T follicular helper cell (primary cell): ENCODE data around the gene EFHC1.
A peak's percentile ranks its signal among the peaks of the same experiment; 100 is the strongest.
"Not testable (repeated sequence)": the region's sequence is repeated elsewhere in the genome, so short reads cannot be mapped to it uniquely, and the experiment has no call there.

Experiments
- DNase-seq: peaks from one replicate; pipeline ENCODE4 v3.0.0-alpha.2; 2020; ENCODE audit warnings: low read depth
- total RNA-seq, 2 experiments: gene quantifications; one replicate each; lab custom pipeline; 2026; lab: John Stamatoyannopoulos, UW

The EFHC1 gene, protein sequence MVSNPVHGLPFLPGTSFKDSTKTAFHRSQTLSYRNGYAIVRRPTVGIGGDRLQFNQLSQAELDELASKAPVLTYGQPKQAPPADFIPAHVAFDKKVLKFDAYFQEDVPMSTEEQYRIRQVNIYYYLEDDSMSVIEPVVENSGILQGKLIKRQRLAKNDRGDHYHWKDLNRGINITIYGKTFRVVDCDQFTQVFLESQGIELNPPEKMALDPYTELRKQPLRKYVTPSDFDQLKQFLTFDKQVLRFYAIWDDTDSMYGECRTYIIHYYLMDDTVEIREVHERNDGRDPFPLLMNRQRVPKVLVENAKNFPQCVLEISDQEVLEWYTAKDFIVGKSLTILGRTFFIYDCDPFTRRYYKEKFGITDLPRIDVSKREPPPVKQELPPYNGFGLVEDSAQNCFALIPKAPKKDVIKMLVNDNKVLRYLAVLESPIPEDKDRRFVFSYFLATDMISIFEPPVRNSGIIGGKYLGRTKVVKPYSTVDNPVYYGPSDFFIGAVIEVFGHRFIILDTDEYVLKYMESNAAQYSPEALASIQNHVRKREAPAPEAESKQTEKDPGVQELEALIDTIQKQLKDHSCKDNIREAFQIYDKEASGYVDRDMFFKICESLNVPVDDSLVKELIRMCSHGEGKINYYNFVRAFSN
- 2.1 to 7.6 reads per million in 2 experiments for total RNA-seq

DNA sequence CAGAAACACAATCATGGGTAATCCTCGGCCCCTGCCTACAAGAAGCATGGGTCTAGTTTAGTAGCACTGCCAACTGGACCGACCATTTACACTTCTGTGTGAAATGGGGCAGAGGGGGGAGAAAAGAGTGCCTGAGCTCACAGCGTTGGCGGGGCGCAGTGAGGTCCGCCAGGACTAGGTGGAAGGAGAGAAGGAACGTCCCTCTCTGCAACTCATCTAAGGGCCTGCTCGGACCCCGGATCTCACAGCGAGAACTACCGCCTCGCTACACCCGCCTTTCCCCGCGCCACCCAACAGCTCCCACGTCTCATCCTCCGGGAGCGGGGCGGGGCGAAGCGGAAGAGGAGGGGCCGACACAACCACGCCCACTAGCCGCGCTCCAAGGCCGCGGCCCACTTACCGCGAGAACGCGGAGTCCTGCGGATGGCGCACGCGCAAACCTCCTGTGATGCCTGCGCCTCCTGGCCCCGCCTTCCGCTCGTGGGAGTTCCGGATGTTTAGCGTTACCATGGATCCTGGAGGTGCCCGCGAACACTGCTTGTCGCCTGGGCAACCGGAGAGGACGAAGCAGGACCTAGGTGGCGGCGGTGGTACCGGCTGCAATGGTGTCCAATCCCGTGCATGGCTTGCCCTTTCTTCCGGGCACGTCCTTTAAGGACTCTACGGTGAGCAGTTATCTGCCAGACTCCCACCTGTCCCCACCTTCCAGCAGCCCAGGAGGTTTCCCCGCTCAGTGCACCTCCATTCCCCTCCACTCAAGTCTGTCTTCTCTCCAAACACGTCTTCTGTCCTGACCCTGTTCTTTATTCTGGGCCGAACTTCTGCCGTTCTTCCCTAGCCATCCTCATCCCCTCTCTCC lies at the start of gene EFHC1:
EFHC1 (plus strand) TSS at position 534 of the 859 bp plus-strand sequence; CDS start at position 603, 69 bp downstream.
- DNase-seq, result peak; percentile 97

DNA sequence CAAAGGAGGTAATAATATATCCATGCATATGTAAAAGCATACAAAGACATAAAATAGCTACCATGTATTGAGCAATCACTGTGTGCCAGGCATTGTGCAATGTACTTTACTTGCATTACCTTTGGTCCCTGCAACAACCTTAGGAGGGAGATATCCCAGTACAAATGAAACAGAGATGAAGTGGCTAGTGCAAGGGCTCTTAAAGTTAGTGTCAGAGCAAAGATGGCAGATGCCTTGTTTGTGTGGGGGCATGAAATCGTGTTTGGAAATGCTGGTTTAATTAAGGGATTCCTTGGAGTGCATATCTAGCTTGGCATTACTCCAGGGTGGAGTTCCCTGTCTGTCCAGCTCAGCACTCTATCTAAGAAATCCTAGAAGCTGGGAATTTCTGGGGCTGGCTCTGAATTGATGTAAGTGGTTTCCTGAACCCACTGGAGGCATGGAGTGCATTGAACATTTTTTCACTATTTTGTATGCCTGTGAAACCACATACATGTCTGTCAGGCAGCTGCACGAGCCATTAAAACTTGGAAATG lies 48.4 kb upstream of the EFHC1 start:
- no peak for DNase-seq

DNA sequence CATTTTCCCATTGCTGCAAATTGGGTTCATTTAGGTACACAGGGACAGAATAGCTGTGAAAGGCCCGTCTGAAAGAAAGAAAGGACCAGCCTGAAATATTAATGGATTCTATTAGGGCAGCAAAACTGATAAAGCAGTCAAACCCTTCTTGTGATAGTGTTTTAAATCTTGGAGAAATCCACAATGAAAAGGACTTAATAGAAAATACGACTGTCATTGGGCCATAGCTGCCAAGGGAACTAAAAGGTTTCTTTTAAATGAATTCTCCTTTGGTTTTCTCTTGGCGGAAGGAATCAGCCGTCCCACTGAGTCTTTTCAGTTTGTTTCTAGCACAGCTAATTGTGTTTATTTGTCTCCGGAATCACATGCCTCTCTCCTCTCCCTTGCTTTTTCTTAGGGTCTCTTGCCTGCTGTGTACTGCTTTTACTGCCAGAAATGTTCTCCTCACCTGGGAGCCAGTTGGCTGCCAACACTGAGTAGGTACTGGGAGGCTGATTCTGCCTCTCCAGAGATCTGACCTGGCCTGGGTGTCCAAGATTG lies 46.9 kb upstream of the EFHC1 start:
- DNase-seq, result no peak

- no peak for DNase-seq
Observed at GRCh38 chr6:52374247-52374646, 45.9 kb upstream of the EFHC1 start.

DNA sequence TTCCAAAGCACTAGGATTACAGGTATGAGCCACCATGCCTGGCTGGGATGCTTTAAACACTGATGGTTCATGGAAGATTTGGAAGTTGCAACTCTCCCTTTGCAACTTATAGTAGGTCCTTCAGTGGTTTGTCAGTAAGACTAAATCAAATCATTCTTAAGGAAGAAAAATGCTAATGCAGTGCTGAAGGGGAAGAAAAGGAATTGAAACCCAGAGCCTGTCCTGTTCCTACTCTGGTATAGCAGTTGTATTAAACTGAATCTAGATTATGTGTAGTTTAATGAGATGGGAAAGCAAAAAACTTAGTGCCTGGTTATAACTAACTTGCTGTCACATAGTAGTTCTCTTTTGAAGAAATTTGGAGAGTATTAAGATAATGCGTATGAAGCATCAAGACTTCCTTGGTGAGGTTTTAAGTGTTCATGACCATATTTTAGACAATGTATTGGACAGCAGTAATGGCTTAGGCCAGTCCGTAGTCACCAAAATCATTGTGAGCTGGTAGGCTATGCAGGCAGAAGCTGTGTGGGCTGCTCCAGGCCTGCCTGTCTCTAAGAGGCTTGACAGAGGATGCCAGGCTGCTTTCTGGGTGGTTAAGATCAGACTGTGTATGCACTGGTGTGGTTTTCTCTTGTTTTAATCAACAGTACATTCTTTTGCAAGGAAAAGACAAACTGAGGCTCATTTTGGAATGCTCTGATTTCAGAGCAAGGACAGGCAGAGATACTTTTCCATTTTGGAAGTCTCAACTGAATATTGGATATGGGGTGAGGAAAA lies 44.2 kb upstream of the EFHC1 start:
- no peak for DNase-seq

- DNase-seq, result no peak
Observed at GRCh38 chr6:52376763-52377162, 43.4 kb upstream of the EFHC1 start.

GRCh38 chr6:52377538-52378221 lies 42.5 kb upstream of the EFHC1 start:
- DNase-seq, result no peak

- DNase-seq, result no peak
Observed at GRCh38 chr6:52381249-52381648, 38.9 kb upstream of the EFHC1 start.

- no peak for DNase-seq
Observed at GRCh38 chr6:52384145-52384766, 35.9 kb upstream of the EFHC1 start.

- no peak for DNase-seq
Observed at GRCh38 chr6:52385074-52385473, 35.1 kb upstream of the EFHC1 start.

DNA sequence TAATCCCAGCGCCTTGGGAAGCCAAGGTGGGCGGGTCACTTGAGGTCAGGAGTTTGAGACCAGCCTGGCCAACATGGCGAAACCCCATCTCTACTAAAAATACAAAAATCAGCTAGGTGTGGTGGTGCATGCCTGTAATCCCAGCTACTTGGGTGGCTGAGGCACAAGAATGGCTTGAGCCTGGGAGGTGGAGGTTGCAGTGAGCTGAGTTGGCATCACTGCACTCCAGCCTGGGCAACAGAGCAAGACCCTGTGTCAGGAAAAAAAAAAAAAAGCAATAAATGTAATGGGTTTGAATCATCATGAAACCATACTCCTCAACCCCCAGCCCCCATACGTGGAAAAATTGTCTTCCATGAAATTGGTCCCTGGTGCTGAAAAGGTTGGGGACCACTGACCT lies 32.0 kb upstream of the EFHC1 start:
- not testable (repeated sequence) for DNase-seq

DNA sequence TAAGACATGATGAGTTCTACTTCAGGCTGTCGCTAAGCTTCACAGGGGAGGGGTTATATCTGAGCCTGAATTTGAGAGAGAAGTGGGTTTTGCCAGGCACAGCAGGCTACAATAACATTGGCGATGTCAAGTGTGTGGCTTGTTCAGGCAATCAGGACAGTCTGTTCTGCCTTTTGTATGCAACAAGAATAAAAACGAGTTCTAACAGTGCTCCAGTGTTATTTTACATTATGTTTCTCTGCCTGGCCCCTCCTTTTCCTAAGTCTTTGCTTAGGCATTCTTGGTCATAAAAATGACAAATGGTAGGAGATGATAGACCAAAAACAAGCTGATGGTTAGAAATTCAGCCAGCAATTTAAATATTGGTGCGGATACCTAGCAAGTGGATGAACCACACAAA lies 31.4 kb upstream of the EFHC1 start:
- no peak for DNase-seq

DNA sequence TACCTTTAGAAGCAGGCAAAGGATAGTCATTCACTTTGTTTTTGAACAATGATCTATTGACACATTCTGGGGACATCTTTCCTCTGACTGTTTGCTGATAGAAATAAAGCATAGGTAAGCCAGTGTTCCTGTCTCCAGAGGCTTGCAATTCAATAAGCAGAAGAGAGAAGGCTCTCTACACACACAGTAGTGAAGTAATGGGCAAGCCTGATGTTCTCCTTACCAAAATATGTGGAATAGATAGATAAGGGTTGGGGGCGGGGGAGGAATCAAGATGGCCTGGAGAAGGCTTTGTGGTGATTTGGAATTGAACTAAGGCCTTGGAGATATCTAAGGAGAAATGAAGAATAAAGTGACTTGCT lies 30.9 kb upstream of the EFHC1 start:
- DNase-seq, result no peak

- DNase-seq, result peak; percentile 58
Observed at GRCh38 chr6:52389626-52390360, 30.3 kb upstream of the EFHC1 start.

- peak; percentile 63 for DNase-seq
Observed at GRCh38 chr6:52390361-52390727, 29.8 kb upstream of the EFHC1 start.

DNA sequence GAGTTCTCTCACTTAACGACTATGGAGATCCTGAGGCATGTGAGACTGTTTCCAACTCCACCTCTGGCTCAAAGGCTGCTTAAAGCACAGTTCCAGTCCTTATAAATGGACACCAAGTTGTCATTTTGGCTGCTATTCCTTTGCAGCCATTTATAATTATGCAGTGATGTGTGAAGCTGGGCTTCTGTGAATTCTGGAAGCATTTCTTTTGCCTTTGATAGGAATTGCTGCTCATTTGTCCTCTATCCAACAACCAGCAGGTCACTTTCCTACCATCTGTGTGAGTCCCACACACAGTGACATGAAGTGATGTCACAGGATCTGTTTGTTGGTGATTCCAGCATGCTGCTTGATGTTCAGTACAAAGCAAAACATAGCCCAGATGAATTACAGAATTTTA lies 28.5 kb upstream of the EFHC1 start:
- no peak for DNase-seq

DNA sequence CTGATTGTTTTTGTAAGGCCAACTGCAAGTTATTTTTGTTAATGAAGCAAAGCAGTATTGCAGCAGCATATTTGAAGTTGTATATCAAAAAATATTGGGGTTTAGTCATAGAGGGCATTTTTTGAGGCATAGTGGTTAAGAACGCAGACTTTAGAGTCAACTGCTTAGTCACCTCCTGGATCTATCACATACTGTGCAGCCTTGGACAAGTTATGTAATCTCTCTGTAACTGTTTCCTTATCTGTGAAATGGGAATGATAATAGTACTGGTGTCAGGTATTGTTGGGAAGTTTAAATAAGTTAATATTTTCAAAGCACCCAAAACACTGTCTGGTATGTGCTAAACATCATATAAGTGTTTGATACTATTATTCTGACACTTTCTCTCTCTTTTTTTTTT lies 27.2 kb upstream of the EFHC1 start:
- DNase-seq, result no peak

- DNase-seq, result no peak
Observed at GRCh38 chr6:52393780-52394179, 26.4 kb upstream of the EFHC1 start.

DNA sequence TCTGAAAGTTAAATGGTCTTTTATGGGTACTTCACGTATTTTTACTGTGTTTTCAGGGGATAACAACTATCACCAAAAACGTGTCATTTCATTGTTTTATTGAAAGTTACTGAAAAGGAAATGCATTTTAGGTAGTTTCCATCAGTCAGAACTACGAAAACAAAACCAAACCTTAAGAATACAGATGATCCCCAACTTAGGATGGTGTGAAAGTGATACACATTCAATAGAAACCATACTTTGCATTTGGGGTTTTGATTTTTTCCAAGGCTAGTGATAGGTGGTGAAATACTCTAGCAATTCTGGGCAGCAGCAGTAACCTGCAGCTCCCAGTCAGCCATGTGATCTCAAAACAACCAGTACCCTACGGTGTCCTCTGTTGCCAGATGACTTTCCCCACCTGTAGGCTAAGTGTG lies 25.9 kb upstream of the EFHC1 start:
- DNase-seq, result no peak
